H1 (cell line): Measurements from ENCODE around the gene CSNK2A3. TPM values are rescaled to one million over a fixed set of nuclear protein-coding genes. Genes with fewer than 3 reads are reported as not detected.

Source experiments
- EGR1 ChIP-seq: IDR thresholded peaks from 2 replicates; pipeline ENCODE4 v1.6.1; 2011; ENCODE audit warnings: low read depth, low read length, borderline replicate concordance
- NANOG ChIP-seq: IDR thresholded peaks from 2 replicates; pipeline ENCODE4 v1.6.1; 2011; ENCODE audit warnings: low read length, low read depth, mild to moderate bottlenecking, inconsistent platforms; ENCODE audit not compliant: insufficient read depth, poor library complexity, severe bottlenecking
- RFX5 ChIP-seq: IDR thresholded peaks from 2 replicates; pipeline ENCODE4 v1.6.1; 2011; ENCODE audit warnings: low read depth, low read length, improper control_type of control experiment, borderline replicate concordance
- SP2 ChIP-seq: IDR thresholded peaks from 2 replicates; pipeline ENCODE4 v1.6.1; 2012; ENCODE audit warnings: mild to moderate bottlenecking, low read length, inconsistent platforms
- SRF ChIP-seq: IDR thresholded peaks from 2 replicates; pipeline ENCODE4 v1.6.1; 2011; ENCODE audit warnings: mild to moderate bottlenecking, low read depth, low read length, moderate library complexity
- polyA plus RNA-seq, 7 experiments: library from polyadenylated mRNA; depleted of rRNA in 3 of 7; stranded (reverse) in 5 of 7; unstranded in 2 of 7; fragments of >200 nt in 5 of 7; fragments of 200-250 nt in 2 of 7; gene quantifications; 1 replicate in 5 of 7; 2 replicates in 1 of 7; 4 replicates in 1 of 7; pipeline versions ENCODE4 v1.2.1 to v1.2.3, GENCODE V29; 2011 to 2013; ENCODE audit warnings: missing spikeins in 2 of 7, mixed read lengths in 2 of 7
- total RNA-seq: library from RNA; stranded (reverse); fragmentation: NEBNext Ultra II Directional; extraction: Animal tissue kit (Norgen Biotek cat#: 25700); gene quantifications from 2 replicates; pipeline ENCODE4 v1.2.1, GENCODE V29; 2021

Gene CSNK2A3
- total and polyA plus RNA-seq, 2 of the 8 experiments (the other 6 are each of a cell fraction or from before 2014, with no cell fraction given): 0.69 to 1.0 TPM

DNA sequence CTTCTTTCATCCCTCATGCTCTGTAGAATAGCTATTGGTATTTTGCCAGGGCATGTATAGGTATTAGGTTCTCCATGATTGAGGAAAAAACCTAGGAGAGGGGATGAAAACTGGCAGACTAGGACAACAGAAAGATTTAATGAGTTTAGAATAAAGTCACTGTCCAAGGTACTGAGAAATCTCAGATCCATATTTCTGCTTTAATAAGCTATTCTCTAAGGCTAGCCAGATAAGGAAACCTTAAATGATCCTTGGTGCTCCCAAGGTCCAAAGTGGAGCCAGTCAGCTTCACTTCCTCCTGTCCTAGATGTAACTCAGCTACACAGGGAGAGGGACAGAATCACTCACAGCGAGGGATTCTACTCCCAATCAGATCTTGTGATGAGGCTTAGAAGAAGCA, 13.7 kb upstream of the CSNK2A3 start (continued):
- no peak for TF ChIP-seq RFX5
- no peak for TF ChIP-seq EGR1
- TF ChIP-seq SP2: no peak
- no peak for TF ChIP-seq NANOG
- no peak for TF ChIP-seq SRF
